Renal cortex interstitium (tissue), 11 donors: ENCODE measurements around the gene KIAA1671. TPM values are rescaled to one million over a fixed set of nuclear protein-coding genes. Genes with fewer than 3 reads are reported as not detected.
A peak's percentile ranks its signal among the peaks of the same experiment; 100 is the strongest.

Experiments used
- DNase-seq, 11 donors: peaks; one replicate each; pipeline ENCODE4 v3.0.0-alpha.2; 2013; ENCODE audit warnings: low read depth in 9 of 11, low spot score in 4 of 11; ENCODE audit errors: extremely low read depth in 1 of 11
- polyA plus RNA-seq, 3 donors: library from polyadenylated mRNA; unstranded; fragments of 120-200 nt; gene quantifications; one replicate each; pipeline ENCODE4 v1.2.1, GENCODE V29; 2013; ENCODE audit not compliant: insufficient read length in 3 of 3

KIAA1671 gene
- polyA plus RNA-seq, 3 donors = 24.5 to 26.0 (median 25.9) TPM

GRCh38 chr22:25025491-25026400, 73.2 kb downstream of the KIAA1671 start:
- no peak for DNase-seq

- DNase-seq = no peak
Measured at GRCh38 chr22:25027043-25027906, 74.8 kb downstream of the KIAA1671 start.

GRCh38 chr22:25027959-25028840, 75.7 kb downstream of the KIAA1671 start:
- DNase-seq = no peak

DNA sequence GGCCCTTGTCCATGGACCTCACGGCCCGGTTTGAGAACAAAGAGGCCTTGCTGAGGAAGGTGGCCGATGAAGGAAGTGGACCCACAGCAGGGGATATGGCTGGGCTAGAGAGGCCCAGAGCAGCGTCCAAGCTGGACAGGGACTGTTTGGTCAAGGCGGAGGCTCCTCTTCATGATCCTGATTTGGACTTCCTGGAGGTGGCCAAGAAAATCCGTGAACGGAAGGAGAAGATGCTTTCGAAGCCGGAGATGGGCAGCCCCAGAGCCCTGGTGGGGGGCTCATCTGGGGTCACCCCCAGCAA, 76.3 kb downstream of the KIAA1671 start:
- DNase-seq = no peak

DNA sequence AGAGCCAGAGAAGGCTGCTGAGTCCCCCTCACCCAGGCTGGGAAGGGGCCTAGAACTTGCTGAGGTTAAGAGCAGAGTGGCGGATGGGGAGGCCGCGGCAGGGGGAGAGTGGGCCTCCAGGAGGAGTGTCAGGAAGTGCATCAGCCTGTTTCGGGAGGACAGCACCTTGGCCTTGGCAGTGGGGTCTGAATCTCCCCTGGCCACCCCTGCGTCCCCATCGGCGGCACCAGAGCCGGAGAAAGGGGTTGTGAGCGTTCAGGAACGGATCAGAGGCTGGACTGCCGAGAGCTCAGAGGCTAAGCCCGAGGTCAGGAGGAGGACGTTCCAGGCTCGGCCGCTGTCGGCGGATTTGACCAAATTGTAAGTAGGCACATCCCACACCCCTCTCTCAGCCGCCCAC, 76.7 kb downstream of the KIAA1671 start:
- DNase-seq = no peak

DNA sequence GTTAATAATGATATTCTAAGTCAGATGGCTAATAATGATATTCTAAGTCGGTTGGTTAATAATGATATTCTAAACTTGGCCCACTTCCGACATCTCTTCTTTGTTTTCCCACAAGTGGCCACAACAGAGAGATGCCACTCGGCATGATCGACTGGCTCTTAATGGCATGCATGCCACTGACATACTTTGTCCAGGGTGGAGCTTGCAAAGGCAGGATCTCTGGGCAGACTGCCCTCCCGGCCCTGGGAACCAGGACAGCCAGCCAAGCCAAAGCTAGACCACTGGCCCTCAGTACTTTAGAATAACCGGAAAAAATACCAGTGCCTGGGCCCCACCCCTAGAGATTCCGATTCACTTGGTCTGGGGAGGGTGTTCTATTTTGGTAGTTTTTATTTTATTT, 78.1 kb downstream of the KIAA1671 start:
- DNase-seq = no peak

GRCh38 chr22:25032066-25032465, 79.5 kb downstream of the KIAA1671 start:
- DNase-seq = no peak

- DNase-seq = no peak
Measured at GRCh38 chr22:25035715-25036114, 83.2 kb downstream of the KIAA1671 start.

DNA sequence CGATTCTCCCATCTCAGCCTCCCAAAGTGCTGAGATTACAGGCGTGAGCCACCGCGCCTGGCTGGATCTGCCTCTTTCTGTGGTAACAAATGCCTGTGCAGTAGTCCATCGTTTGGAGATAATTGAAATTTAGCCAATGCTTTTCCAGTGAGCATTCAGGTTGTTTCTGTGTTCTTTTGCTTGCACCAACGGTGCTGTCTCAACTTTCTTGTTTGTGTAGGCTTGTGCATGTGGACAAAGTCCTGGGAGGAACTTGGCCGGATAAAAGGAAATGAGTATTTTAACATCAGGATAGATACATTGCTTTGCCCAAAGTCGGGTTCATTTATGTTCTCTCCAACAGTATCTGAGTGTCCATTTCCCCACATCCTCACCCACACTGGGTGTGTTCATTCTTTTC, 85.7 kb downstream of the KIAA1671 start:
- no peak for DNase-seq

- DNase-seq = no peak
Measured at GRCh38 chr22:25038771-25039170, 86.3 kb downstream of the KIAA1671 start.

- DNase-seq = no peak
Measured at GRCh38 chr22:25039255-25039654, 86.7 kb downstream of the KIAA1671 start.

DNA sequence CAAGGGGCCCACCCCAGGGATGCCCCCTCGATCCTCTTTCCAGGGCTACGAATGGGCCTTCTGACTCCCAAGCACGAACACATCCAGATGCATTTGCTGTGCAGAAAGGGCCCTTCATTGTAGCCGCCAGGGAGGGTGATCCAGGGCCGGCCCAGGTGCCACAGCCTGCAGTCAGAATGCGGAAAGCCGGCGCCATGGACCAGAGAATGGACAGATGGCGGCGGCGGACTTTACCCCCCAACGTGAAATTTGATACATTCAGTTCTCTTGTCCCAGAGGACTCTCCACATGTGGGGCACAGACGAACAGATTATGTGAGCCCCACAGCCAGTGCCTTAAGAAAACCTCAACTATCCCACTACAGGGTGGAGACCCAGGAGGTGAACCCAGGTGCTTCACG, 87.2 kb downstream of the KIAA1671 start:
- DNase-seq = no peak

DNA sequence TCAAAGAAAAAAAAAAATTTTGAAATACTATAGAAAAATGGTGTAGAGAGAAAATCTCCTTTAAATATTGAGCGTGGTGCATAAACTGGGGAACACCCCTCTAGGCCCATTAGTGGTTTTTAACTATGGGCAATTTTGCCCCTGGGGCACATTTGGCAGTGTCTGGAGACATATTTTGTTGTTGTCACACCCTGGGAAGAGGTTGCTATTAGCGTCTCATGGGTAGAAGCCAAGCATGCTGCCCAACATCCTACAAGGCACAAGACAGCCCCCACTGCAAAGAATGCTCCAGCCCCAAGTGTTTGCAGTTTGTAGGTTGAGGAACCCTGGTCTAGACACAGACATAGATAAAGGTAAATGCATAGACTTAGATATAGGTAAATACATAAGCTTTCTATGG, 92.6 kb downstream of the KIAA1671 start:
- no peak for DNase-seq

DNA sequence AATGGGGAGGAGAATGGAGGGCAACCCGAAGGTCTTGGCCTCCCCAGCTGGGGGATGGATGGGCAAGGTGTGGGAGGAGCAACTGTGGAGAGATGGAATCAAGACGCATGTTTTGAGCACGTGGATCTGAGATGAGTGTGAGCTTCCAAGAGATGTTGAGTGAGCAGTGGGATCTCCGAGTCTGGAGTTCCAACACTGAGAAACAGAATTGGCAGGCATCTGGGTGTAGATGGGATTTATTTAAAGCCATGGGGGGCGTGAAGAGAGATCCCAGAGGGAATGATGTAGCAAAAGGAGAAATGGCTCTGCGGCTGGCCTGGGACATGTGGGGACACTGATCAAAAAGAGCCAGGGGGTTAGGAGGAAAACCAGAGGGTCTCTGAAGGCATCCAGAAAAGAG, 95.6 kb downstream of the KIAA1671 start:
- DNase-seq = no peak

DNA sequence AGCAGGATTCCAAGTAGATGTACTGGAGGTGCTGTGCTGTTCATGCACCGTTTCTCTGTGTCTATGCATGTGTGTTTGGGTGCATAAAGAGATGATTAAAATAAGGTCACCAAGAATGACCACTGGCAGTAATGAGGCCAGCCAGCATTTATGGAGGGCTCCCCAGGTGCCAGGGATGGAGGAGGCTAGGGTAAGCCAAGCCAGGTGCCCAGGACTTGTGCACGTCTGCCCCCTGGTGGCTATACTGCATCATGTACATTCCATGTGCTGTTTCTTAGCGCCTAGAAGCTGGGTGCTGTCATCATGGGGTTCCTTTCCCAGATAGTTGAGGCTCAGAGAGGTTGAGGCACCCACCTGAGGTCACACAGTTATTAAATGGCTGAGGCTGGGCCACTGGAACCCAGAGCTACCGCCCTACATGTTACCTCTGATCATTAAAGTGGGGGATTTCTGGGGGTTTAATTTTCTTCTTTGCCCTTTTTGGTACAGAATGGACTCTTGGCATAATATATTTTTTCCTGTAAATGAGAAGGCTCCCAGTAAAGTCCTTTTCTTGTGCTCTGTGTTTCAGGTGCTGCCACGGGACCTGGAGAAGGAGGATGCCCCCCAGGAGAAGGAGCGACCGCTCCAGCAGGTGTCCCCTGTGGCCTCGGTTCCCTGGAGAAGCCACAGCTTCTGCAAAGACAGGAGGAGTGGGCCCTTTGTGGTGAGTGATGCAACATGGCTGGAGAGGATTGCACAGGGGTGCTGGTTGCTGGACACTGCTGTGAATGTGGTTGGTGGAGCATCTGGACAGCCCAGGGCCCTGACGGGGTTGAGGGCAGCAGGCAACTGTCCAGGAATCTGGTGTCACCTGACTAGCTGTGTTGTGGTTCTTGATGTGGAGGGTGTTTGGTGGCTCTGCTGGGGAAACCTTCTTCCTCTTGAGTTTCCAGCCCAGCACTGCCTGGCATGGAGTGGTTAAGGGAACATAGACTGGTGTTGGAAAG, 96.4 kb downstream of the KIAA1671 start:
- DNase-seq = peak in 2 of 11 donors; percentile 26 to 46

GRCh38 chr22:25049770-25050169, 97.3 kb downstream of the KIAA1671 start:
- no peak for DNase-seq

DNA sequence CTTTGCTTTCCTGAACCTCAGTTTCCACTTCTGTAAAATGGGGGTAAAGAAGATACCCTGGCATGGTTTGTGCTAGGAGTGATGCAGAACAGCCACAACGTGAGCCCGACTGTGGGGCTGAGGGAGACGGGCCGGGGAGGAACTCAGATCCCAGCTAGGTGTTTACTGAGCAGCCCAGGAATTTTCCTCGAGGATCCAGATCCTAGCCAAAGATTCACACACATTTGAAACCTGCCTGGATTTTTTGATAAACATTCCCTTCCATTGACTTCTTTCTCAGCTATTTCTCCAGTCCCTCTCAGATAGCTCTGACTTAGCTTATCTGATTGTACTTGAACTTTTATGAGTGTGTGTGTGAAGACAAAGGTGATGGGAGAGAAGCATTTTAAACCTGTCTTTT, 98.0 kb downstream of the KIAA1671 start:
- DNase-seq = no peak

DNA sequence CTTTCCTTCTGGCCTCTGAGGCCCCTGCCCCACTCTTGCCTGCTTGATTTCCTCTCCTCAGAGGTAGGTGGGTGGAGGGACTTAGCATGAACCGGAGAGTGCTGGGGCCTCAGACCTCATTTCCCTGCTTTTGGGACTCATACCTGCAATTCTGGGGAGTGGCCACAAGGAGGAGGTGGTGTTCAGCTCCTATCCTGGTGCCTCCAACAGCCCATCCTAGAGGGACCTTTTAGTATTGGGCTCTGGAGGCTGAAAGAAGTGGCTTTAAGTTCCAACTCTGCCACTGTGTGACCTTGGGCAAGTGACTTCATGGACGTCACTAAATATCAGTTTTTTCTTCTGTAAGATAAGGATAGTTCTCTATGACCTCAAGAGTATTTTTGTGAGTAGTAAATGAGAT, 98.6 kb downstream of the KIAA1671 start:
- DNase-seq = no peak
